Measurements from ENCODE around the gene NGFR.

The NGFR gene

DNA sequence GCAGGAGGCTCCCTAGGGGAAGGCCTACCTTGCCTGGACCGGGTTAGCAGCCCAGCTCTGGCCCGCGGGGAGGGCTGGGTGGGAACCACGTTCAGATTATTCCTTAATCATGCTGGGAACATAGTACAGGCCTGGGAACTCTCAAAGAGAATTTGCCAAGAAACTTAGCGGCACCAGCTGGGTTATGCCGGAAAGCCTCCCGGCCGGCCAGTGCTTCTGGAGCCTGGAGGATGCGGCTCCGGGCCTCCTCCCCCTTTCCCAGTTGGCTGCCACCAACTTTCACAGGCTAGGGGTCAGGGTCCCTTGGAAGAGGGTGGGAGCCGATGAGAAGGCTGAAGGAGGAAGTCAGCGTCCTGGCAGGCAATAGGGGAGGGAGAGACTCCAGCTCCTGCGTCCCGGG lies 10.8 kb downstream of the NGFR start:
- H3K9me3 ChIP-seq (ENCODE audit: control insufficient read depth, low read length), result no peaks in the 10 kb centered on the region
- no peaks in the 10 kb centered on the region for H3K4me1 ChIP-seq (ENCODE audit: control insufficient read depth, insufficient read depth, low read length)
- no peaks in the 10 kb centered on the region for H3K36me3 ChIP-seq (ENCODE audit: control insufficient read depth, insufficient read depth, low read length)
- H3K27me3 ChIP-seq (ENCODE audit: control insufficient read depth, insufficient read depth, low read length), result peaks cover 57% of the 10 kb centered on the region
- H3K9ac ChIP-seq (ENCODE audit: low read length), result no peak overlapping the region
- H3K4me3 ChIP-seq (ENCODE audit: low read length), result no peak overlapping the region

DNA sequence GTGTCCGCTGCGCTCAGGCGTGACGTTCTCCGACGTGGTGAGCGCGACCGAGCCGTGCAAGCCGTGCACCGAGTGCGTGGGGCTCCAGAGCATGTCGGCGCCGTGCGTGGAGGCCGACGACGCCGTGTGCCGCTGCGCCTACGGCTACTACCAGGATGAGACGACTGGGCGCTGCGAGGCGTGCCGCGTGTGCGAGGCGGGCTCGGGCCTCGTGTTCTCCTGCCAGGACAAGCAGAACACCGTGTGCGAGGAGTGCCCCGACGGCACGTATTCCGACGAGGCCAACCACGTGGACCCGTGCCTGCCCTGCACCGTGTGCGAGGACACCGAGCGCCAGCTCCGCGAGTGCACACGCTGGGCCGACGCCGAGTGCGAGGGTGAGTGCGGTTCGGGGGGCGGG lies 11.2 kb downstream of the NGFR start:
- no peak overlapping the region for H3K9ac ChIP-seq (ENCODE audit: low read length)
- no peaks in the 10 kb centered on the region for H3K9me3 ChIP-seq (ENCODE audit: control insufficient read depth, low read length)
- no peak overlapping the region for H3K4me3 ChIP-seq (ENCODE audit: low read length)
- H3K4me1 ChIP-seq (ENCODE audit: control insufficient read depth, insufficient read depth, low read length), result no peaks in the 10 kb centered on the region
- peaks cover 53% of the 10 kb centered on the region for H3K27me3 ChIP-seq (ENCODE audit: control insufficient read depth, insufficient read depth, low read length)
- H3K36me3 ChIP-seq (ENCODE audit: control insufficient read depth, insufficient read depth, low read length), result no peaks in the 10 kb centered on the region

DNA sequence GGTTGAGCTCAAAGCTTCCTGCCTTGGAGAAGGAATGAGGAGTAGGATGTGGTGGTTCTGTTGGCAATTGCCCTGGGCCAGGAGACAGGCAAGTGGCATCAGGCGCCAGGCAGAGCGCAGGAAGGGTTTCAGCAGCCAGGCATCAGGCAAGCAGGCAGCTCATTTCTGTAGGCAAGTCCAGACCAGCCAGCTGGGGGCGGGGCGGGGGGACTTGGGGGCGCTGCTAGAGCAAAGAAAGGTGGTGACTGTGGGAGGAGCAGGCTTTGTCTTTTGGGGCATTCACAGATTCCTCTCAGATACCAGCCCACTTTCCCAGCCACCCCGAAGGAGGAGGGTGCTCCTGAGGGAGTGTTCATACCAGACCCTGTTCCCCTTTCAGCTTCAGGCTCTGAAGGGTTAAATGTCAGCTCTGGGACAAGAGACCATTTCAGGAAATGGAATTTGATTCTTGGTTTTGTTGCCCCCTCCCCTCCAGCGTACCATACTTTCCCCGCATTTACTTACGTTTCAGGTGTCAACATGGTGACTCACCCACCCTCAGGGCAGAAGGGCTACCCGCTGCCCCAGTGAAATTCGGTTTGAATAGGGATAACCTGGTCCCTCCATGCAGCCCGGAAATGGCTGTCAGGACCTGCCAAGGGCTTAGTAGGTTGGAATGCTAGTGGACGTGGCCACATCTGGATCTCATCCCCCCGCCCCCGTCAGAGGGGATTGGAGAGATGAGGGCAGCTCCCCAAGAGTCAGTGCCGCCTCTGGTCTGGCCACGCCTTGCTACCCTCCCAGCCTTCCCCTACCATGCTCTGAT lies 13.2 kb downstream of the NGFR start:
- Histone ChIP-seq H3K9ac (ENCODE audit: low read length) (no peak overlapping the region), H3K4me1 (ENCODE audit: control insufficient read depth, insufficient read depth, low read length) (no peaks in the 10 kb centered on the region), H3K27me3 (ENCODE audit: control insufficient read depth, insufficient read depth, low read length) (peaks cover 46% of the 10 kb centered on the region), H3K9me3 (ENCODE audit: control insufficient read depth, low read length) (no peaks in the 10 kb centered on the region), H3K36me3 (ENCODE audit: control insufficient read depth, insufficient read depth, low read length) (no peaks in the 10 kb centered on the region), H3K4me3 (ENCODE audit: low read length) (no peak overlapping the region)

DNA sequence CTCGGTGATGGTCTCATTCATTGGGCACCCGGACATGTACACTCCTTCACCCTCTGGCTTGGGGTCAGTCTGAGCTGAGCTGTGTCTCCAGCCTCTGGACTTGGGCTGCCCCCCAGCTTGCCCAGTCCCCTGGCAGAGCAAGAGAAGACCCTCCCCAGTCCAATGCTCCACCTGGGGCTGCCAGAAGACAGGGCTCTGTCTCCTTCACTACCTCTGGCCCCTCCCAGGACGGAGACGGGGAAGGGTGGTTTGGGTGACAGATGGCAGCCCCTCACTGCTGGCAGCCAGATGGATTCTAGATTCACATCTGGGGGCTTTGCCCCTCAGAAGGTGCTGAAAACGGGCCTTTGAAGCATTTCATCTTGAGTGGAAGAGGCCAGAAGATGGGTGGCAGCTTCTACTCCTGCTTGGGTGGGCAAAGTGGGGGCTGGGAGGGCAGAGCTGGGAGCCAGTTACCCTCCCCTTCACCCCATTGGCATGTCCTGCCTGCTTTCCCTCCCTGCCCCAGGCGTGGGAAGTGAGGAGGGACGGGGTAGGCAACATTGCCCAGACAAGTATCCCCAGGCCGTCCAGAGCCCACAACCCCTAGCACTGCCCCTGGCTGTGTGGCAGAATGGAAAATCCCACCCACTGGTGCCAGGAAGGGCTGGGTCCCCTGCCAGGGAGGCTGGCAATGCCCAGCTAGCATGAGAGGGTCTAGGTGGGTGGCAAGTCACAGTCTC lies 13.9 kb downstream of the NGFR start:
- Histone ChIP-seq H3K9ac (ENCODE audit: low read length) (no peak overlapping the region), H3K9me3 (ENCODE audit: control insufficient read depth, low read length) (no peaks in the 10 kb centered on the region), H3K36me3 (ENCODE audit: control insufficient read depth, insufficient read depth, low read length) (no peaks in the 10 kb centered on the region), H3K4me1 (ENCODE audit: control insufficient read depth, insufficient read depth, low read length) (no peaks in the 10 kb centered on the region), H3K27me3 (ENCODE audit: control insufficient read depth, insufficient read depth, low read length) (peaks cover 48% of the 10 kb centered on the region), H3K4me3 (ENCODE audit: low read length) (no peak overlapping the region)

DNA sequence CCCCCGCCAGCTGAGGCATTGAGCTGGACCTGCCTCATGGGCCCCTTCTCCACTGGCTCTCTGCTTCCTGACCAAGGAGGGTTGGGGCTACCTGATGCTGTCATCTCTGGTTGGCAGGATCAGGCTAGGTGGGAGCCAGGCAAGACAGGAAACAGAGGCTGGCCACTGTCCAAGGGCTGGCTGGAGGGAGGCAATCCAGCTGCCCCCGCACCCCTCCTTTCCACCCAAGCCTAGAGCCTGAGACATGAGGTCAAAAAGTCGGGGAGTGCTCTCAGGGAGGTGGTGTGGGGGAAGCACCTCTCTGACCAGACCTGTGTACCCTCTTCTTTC lies 14.5 kb downstream of the NGFR start:
- H3K27me3 ChIP-seq (ENCODE audit: control insufficient read depth, insufficient read depth, low read length), result peaks cover 44% of the 10 kb centered on the region
- H3K36me3 ChIP-seq (ENCODE audit: control insufficient read depth, insufficient read depth, low read length), result no peaks in the 10 kb centered on the region
- H3K4me1 ChIP-seq (ENCODE audit: control insufficient read depth, insufficient read depth, low read length), result peaks cover 4% of the 10 kb centered on the region
- H3K9me3 ChIP-seq (ENCODE audit: control insufficient read depth, low read length), result no peaks in the 10 kb centered on the region
- no peak overlapping the region for H3K4me3 ChIP-seq (ENCODE audit: low read length)
- no peak overlapping the region for H3K9ac ChIP-seq (ENCODE audit: low read length)

DNA sequence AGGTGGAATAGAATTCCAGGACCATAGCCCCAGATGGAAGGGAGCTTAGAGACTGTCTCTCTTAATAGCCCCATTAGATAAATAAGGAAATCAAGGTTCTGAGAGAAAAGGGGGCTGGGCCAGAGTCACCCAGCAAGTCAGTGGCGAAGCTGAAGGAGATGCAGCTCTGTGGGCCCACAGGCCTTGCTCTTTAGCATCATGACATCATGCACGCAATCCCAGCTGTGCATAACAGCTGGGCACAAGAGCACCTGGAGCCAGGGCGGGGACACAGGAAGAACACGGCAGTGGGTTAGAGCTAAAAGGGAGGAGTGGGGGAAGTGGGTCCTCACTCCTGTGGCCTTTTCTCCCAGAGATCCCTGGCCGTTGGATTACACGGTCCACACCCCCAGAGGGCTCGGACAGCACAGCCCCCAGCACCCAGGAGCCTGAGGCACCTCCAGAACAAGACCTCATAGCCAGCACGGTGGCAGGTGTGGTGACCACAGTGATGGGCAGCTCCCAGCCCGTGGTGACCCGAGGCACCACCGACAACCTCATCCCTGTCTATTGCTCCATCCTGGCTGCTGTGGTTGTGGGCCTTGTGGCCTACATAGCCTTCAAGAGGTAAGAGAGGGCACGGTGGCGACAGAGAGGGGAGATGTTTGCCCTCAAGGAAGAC lies 15.1 kb downstream of the NGFR start:
- peaks cover 10% of the 10 kb centered on the region for H3K4me1 ChIP-seq (ENCODE audit: control insufficient read depth, insufficient read depth, low read length)
- no peak overlapping the region for H3K9ac ChIP-seq (ENCODE audit: low read length)

DNA sequence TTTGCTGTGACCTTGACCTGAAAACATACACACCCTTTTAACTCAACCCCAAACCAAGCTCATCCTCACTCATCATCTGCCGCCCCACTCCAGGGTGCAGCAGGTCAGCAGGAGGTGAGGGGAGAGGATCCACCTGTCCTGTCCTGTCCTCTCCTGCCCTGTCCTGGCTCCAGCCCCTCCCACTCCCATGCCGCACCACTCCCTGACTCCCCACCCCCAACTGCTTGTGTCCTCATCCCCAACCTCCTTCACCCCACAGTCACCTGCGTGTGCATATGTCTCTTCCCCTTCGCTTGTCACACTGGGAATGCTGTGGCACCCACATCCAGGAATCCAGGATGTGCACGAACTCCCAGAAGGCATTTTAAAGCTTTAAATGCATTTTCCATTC lies 15.6 kb downstream of the NGFR start:
- H3K9ac ChIP-seq (ENCODE audit: low read length), result no peak overlapping the region
- H3K4me1 ChIP-seq (ENCODE audit: control insufficient read depth, insufficient read depth, low read length), result peaks cover 15% of the 10 kb centered on the region
- H3K4me3 ChIP-seq (ENCODE audit: low read length), result no peak overlapping the region
- H3K36me3 ChIP-seq (ENCODE audit: control insufficient read depth, insufficient read depth, low read length), result no peaks in the 10 kb centered on the region
- H3K27me3 ChIP-seq (ENCODE audit: control insufficient read depth, insufficient read depth, low read length), result peaks cover 40% of the 10 kb centered on the region
- no peaks in the 10 kb centered on the region for H3K9me3 ChIP-seq (ENCODE audit: control insufficient read depth, low read length)

More for the DNA sequence above, 15.1 kb downstream of the NGFR start:
- Histone ChIP-seq H3K36me3 (ENCODE audit: control insufficient read depth, insufficient read depth, low read length) (no peaks in the 10 kb centered on the region), H3K27me3 (ENCODE audit: control insufficient read depth, insufficient read depth, low read length) (peaks cover 44% of the 10 kb centered on the region), H3K9me3 (ENCODE audit: control insufficient read depth, low read length) (no peaks in the 10 kb centered on the region), H3K4me3 (ENCODE audit: low read length) (no peak overlapping the region)

DNA sequence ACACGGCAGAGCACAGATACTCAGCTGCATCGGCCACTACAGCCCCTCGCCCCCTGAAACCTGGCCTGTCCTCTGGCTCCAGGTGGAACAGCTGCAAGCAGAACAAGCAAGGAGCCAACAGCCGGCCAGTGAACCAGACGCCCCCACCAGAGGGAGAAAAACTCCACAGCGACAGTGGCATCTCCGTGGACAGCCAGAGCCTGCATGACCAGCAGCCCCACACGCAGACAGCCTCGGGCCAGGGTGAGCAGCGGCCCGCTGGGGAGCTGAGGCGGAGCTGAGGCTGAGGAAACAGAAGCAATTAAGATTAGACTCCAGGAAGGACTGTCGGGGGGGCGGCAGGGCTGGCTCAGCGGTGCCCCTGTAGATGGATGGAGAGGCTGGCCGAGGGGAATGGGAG lies 16.7 kb downstream of the NGFR start:
- Histone ChIP-seq H3K9me3 (ENCODE audit: control insufficient read depth, low read length) (no peaks in the 10 kb centered on the region), H3K4me3 (ENCODE audit: low read length) (no peak overlapping the region), H3K27me3 (ENCODE audit: control insufficient read depth, insufficient read depth, low read length) (peaks cover 40% of the 10 kb centered on the region), H3K36me3 (ENCODE audit: control insufficient read depth, insufficient read depth, low read length) (no peaks in the 10 kb centered on the region), H3K9ac (ENCODE audit: low read length) (no peak overlapping the region), H3K4me1 (ENCODE audit: control insufficient read depth, insufficient read depth, low read length) (peaks cover 22% of the 10 kb centered on the region)

DNA sequence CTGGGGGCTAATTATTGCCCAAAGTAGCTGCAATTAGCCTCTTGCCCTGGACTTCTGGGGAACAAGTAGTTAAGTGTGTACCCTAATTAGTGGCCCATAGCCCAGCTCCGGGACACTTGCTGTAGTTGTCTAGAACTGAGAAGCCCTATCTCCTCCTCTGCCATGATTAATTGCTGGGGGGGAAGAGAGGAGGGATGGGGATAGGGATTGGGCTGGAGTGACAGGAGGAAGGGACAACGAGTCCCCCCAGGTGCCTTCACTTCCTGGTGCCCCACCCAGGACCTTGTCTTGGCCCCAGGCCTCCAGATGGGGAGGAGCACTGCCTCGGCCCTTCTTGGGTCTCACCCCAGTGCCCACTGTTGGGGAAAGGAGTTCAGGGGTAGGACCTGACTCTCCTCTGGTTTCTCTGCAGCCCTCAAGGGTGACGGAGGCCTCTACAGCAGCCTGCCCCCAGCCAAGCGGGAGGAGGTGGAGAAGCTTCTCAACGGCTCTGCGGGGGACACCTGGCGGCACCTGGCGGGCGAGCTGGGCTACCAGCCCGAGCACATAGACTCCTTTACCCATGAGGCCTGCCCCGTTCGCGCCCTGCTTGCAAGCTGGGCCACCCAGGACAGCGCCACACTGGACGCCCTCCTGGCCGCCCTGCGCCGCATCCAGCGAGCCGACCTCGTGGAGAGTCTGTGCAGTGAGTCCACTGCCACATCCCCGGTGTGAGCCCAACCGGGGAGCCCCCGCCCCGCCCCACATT lies 17.4 kb downstream of the NGFR start:
- Histone ChIP-seq H3K4me3 (ENCODE audit: low read length) (no peak overlapping the region), H3K9me3 (ENCODE audit: control insufficient read depth, low read length) (no peaks in the 10 kb centered on the region), H3K36me3 (ENCODE audit: control insufficient read depth, insufficient read depth, low read length) (no peaks in the 10 kb centered on the region), H3K4me1 (ENCODE audit: control insufficient read depth, insufficient read depth, low read length) (peaks cover 22% of the 10 kb centered on the region), H3K9ac (ENCODE audit: low read length) (no peak overlapping the region), H3K27me3 (ENCODE audit: control insufficient read depth, insufficient read depth, low read length) (peaks cover 34% of the 10 kb centered on the region)

DNA sequence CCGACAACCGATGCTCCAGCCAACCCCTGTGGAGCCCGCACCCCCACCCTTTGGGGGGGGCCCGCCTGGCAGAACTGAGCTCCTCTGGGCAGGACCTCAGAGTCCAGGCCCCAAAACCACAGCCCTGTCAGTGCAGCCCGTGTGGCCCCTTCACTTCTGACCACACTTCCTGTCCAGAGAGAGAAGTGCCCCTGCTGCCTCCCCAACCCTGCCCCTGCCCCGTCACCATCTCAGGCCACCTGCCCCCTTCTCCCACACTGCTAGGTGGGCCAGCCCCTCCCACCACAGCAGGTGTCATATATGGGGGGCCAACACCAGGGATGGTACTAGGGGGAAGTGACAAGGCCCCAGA lies 17.9 kb downstream of the NGFR start:
- H3K9ac ChIP-seq (ENCODE audit: low read length), result no peak overlapping the region
- H3K36me3 ChIP-seq (ENCODE audit: control insufficient read depth, insufficient read depth, low read length), result no peaks in the 10 kb centered on the region
- peaks cover 29% of the 10 kb centered on the region for H3K27me3 ChIP-seq (ENCODE audit: control insufficient read depth, insufficient read depth, low read length)
- no peak overlapping the region for H3K4me3 ChIP-seq (ENCODE audit: low read length)
- H3K4me1 ChIP-seq (ENCODE audit: control insufficient read depth, insufficient read depth, low read length), result peaks cover 22% of the 10 kb centered on the region
- no peaks in the 10 kb centered on the region for H3K9me3 ChIP-seq (ENCODE audit: control insufficient read depth, low read length)

DNA sequence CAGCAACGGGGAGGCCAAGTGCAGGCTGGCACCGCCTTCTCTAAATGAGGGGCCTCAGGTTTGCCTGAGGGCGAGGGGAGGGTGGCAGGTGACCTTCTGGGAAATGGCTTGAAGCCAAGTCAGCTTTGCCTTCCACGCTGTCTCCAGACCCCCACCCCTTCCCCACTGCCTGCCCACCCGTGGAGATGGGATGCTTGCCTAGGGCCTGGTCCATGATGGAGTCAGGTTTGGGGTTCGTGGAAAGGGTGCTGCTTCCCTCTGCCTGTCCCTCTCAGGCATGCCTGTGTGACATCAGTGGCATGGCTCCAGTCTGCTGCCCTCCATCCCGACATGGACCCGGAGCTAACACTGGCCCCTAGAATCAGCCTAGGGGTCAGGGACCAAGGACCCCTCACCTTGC lies 18.5 kb downstream of the NGFR start:
- Histone ChIP-seq H3K9me3 (ENCODE audit: control insufficient read depth, low read length) (no peaks in the 10 kb centered on the region), H3K27me3 (ENCODE audit: control insufficient read depth, insufficient read depth, low read length) (peaks cover 27% of the 10 kb centered on the region), H3K36me3 (ENCODE audit: control insufficient read depth, insufficient read depth, low read length) (no peaks in the 10 kb centered on the region), H3K4me1 (ENCODE audit: control insufficient read depth, insufficient read depth, low read length) (peaks cover 22% of the 10 kb centered on the region), H3K4me3 (ENCODE audit: low read length) (no peak overlapping the region), H3K9ac (ENCODE audit: low read length) (no peak overlapping the region)

All from mucosa of stomach (tissue), 1 donor.